T-helper 2 cell (primary cell): Measurements from ENCODE around the gene UBXN4.
"Not testable (repeated sequence)": the region's sequence is repeated elsewhere in the genome, so short reads cannot be mapped to it uniquely, and the experiment has no call there.

Experiments
- DNase-seq, 5 experiments: peaks; one replicate each; pipeline versions ENCODE4 v3.0.0 to v3.0.0-alpha.2; 2012 to 2022

UBXN4 gene

DNA sequence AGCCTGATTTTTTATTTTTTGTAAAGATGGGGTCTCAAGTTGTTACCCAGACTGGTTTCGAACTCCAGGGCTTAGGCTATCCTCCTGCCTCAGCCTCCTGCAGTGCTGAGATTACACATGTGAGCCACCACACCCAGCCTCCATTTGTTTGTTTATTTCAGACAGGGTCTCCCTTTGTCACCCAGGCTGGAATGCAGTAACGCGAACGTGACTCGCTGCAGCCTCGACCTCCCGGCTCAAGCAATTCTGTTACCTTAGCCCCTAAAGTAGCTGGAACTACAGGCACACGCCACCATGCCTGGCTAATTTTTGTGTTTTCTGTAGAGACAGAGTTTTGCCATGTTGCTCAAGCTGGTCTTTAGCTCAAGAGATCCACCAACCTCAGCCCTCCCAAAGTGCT lies 27.2 kb downstream of the UBXN4 start:
- no peak for DNase-seq

GRCh38 chr2:135773319-135773718 lies 31.7 kb downstream of the UBXN4 start:
- DNase-seq, result no peak

GRCh38 chr2:135773917-135774316 lies 32.3 kb downstream of the UBXN4 start:
- no peak for DNase-seq

- DNase-seq, result no peak
These were observed 33.8 kb downstream of the UBXN4 start for GRCh38 chr2:135775420-135775819.

- DNase-seq, result no peak
These were observed 34.7 kb downstream of the UBXN4 start for GRCh38 chr2:135776367-135776766.

GRCh38 chr2:135782231-135782630 lies 40.6 kb downstream of the UBXN4 start:
- no peak for DNase-seq

GRCh38 chr2:135783439-135783838 lies 41.8 kb downstream of the UBXN4 start:
- DNase-seq, result no peak

DNA sequence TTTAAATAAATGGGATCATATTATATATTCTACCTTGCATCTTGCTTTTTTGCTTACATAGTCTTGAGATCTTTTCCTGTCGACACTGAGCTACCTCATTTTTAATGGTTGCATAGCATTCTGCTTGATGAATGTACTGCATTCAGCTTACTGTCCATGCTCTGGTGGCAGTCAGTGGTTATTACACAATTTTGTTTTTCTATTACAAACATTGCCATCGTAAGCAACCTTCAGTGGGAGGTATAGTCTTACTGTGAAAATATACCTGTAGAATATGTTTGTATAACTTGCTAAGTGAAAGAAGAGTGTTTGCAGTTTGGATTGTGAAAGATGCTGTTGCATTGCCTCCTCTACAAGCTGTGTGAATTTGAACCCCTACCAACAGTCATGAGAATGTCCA lies 43.4 kb downstream of the UBXN4 start:
- DNase-seq, result peak in 1 of 5 experiments; percentile 13

GRCh38 chr2:135786823-135787222 lies 45.2 kb downstream of the UBXN4 start:
- DNase-seq, result no peak

GRCh38 chr2:135790423-135790822 lies 48.8 kb downstream of the UBXN4 start:
- no peak for DNase-seq

- no peak for DNase-seq
These were observed 49.9 kb downstream of the UBXN4 start for GRCh38 chr2:135791418-135792190.

DNA sequence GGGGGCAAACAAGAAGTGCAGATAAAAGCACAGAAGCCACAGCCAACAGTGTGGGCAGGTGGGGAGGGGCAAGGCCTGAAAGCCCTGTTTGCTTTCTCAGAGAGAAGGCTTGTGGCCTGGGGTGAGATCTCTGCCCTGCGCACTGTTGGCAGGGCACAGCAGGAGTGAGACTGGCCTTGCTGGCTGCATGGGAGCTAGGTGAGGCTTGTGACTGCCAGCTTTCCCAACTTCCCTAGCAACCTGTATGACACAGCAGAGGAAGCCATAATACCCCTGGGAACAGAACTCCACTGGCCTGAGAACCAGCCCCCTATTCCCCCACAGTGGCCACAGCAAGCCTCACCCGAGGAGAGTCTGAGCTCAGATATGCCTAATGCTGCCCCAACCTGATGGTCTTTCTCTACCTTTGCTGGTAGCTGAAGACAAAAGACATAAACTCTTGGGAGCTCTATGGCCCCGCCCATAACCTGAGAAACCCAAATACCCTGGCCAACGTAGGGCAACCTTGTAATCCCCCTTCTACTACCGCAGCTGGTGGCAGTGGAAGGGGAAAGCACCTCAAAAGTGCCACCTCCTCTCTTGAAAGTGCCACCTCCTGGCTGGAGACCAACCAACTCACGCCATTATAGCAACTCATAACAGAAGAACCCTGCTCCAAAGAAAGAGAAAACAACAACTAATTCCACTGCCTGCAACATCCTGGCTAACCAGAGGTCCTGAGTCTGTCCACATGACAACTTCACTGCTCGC lies 50.9 kb downstream of the UBXN4 start:
- peak in 1 of 5 experiments; percentile 69 for DNase-seq

- DNase-seq, result not testable (repeated sequence)
These were observed 54.0 kb downstream of the UBXN4 start for GRCh38 chr2:135795641-135796040.

GRCh38 chr2:135796606-135797005 lies 55.0 kb downstream of the UBXN4 start:
- no peak for DNase-seq

DNA sequence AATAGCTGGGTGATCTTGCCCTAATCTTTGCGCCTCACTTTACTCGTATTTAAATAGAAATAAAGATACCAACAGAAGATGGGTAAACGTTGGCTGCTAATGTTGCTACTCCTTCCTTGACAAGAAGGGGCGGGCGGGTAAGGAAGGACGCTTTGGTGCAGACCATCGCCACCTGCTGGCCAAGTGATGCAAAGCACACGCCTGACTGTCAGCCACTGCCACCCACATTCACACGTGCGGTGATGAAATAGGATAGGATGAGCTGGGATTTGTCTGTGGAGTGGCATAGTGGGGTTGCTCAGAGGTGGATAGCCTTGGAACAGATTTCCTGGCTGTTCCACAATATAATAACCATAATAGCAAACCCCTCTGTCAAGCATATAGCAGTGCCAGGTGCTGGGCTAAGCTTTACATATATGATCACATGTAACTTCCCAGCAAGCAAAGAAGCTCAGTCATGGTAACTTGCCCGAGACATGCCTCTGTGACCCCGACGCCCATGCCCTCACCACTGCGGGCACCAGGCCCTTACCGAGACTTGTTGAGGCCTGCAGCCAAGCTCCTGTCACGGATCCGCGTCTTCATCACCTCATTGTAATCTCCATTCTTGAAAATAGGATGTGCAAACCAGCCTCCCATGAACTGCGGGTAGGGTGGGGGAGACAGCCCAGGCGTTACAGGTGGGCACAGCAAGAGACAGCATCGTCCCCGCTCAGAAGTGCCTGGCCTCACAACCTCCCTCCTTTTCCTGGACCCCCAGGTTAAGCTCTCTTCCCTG lies 56.0 kb downstream of the UBXN4 start:
- DNase-seq, result peak; percentile 42 to 84 (median 60)

DNA sequence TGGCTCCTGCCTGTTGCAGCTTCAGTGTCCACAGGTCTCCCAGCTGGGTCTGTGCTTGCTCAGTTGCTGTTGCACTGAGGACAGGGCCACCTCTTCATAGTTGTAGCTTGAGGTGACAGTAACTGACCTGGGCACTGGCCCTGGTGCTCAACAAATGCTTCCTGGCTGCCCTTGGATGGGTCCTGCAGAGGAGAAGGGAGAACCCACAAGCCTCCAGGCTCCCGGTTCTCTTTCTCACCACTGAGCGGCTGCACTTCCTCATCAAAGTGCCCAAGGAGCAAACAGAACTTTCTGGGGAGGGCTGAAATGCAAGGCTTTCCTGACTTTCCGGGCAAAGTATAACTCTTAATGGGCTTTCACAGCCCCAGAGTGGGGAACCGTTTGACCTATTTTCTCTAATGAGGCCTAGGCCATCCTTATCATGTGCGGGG lies 56.6 kb downstream of the UBXN4 start:
- DNase-seq, result no peak

GRCh38 chr2:135798762-135799161 lies 57.1 kb downstream of the UBXN4 start:
- DNase-seq, result no peak

DNA sequence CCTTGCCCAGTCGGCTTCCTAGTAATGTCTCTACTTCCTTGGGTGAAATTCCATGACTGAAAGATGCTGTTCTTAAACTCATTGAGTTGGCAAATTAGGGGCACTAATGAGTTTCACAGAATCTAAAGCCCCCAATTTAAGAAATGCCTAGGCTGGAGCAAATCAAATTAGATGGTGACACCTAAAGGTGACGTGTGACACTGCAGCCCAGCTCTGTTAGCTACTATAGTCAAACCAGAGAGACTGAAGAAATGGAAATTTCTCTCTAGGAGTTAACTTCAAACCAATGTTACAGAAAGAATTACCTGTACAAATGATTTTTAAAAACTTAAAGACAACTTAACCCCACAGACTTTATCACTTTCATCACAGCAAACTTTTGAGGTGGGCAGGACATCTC lies 58.1 kb downstream of the UBXN4 start:
- DNase-seq, result no peak

DNA sequence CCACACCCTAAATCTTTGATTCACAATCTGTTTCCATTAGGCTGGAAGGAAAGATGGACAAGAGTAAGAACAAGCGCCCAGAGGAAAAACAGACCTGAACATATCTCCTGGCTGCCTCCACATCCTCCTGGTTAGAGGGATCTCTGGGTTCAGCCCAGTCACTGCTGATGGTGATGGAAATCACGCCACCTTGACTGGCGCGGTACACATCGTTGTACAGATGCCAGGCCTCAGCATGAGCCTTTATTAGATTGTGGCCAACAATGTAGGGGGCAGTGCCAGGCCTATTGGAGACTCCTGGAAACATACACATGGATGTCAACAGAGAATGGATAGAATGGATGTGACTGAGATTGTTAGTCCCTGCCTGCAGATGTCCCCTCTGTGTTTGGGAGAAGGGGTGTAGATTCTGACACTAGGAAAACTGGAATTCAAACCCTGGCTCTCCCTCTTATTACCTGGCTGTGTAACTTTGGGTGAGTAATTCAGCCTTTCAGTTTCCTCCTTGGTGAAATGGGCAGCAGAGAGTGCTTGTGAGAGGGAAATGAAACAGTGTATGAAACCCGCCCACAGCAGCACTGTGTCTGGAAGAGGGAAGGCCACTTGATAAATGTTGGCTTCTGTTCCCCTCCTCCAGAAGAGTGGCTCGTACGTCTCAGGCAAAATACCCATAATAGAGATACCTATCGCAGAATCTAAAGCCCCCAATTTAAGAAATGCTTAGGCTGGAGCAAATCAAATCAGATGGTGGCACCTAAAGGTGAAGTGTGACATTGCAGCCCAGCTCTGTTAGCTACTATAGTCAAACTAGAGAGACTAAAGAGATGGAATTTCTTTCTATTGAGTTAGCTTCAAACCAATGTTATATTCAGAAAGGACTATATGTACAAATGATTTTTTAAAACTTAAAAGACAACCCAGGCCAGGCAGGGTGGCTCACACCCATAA lies 59.1 kb downstream of the UBXN4 start:
- no peak for DNase-seq

DNA sequence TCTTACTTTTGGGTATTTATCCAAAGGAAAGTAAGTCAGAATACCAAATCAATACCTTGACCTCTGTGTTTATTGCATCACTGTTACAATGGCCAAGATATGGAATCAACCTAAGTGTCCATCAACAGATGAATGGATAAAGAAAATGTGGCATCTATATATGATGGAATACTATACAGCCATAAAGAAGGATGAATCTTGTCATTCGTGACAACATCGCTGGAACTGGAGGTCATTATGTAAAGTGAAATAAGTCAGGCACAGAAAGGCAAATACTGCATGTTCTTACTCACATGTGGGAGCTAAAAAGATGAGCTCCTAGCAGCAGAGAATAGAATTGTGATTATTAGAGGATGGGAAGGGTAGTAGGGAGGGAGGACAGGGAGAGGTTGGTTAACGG lies 60.7 kb downstream of the UBXN4 start:
- DNase-seq, result no peak

GRCh38 chr2:135803278-135803677 lies 61.6 kb downstream of the UBXN4 start:
- no peak for DNase-seq

DNA sequence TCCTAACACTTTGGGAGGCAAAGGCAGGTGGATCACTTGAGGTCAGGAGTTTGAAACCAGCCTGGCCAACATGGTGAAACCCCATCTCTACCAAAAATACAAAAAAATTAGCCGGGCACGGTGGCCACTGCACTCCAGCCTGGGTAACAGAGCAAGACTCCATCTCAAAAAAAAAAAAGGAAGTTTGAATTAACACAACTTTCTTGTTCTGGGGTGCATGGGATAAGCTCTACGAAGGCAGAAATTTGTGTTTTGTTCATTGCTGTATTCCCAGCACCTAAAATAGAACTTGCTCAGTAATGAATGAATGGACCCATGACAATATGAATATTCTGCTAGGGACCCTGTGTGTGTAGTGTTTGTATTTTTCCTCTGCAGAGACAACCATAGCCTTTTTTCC lies 66.2 kb downstream of the UBXN4 start:
- DNase-seq, result not testable (repeated sequence)
